Thoracic aorta (tissue), 2 donors: ENCODE measurements around the gene ABCC1. TPM values are rescaled to one million over a fixed set of nuclear protein-coding genes. Genes with fewer than 3 reads are reported as not detected.

Experiments used
- ATAC-seq: fragments of 150-250 bp; one replicate; pipeline ENCODE4 v1.8.0; 2017; ENCODE audit warnings: low read depth; ENCODE audit not compliant: insufficient number of reproducible peaks, low FRiP score
- DNase-seq: peaks from one replicate; pipeline ENCODE4 v3.0.0-alpha.2; 2020; ENCODE audit warnings: low spot score
- H3K27ac ChIP-seq, 2 donors: fragments of 200-600 bp; sonication (generic); 1 replicate in 1 of 2; 2 replicates in 1 of 2; pipeline ENCODE4 v1.5.1; 2016; ENCODE audit warnings: mild to moderate bottlenecking in 2 of 2, moderate library complexity in 2 of 2
- H3K27me3 ChIP-seq: fragments of 200-600 bp; sonication (generic); replicated peaks from 2 replicates; pipeline ENCODE4 v1.6.0; 2016; ENCODE audit warnings: mild to moderate bottlenecking; ENCODE audit not compliant: insufficient read depth
- H3K36me3 ChIP-seq: fragments of 200-600 bp; sonication (generic); one replicate; pipeline ENCODE4 v1.5.1; 2016
- H3K4me1 ChIP-seq, 2 donors: fragments of 200-600 bp; sonication (generic); 1 replicate in 1 of 2; 2 replicates in 1 of 2; pipeline versions ENCODE4 v1.5.1 to v1.6.0; 2016; ENCODE audit warnings: low read depth in 2 of 2, mild to moderate bottlenecking in 1 of 2; ENCODE audit not compliant: control insufficient read depth in 1 of 2
- H3K4me3 ChIP-seq: fragments of 200-600 bp; sonication (generic); 2 replicates; pipeline ENCODE4 v1.5.1; 2016; ENCODE audit warnings: mild to moderate bottlenecking
- H3K9me3 ChIP-seq: fragments of 200-600 bp; sonication (generic); 2 replicates; pipeline ENCODE4 v1.5.1; 2016
- CTCF ChIP-seq: fragments of 200-600 bp; sonication (generic); IDR thresholded peaks from one replicate; pipeline ENCODE4 v1.5.1; 2019; ENCODE audit warnings: antibody characterized with exemption
- total RNA-seq, 2 donors: library from RNA; depleted of rRNA; stranded (reverse); fragments of >200 nt; gene quantifications; one replicate each; pipeline versions ENCODE4 v1.1.0 to v1.2.3, GENCODE V29; 2016

The ABCC1 gene
- total RNA-seq, 2 donors from 2014 or later, result 89.2 to 94.9 TPM

GRCh38 chr16:16183562-16183961 lies 234.1 kb downstream of the ABCC1 start:
- H3K36me3 ChIP-seq, result no peaks in the 10 kb centered on the region
- DNase-seq (no peak), ATAC-seq (no peak)
- no peak for TF ChIP-seq CTCF
- no peaks in the 10 kb centered on the region for H3K4me1 ChIP-seq
- H3K4me3 ChIP-seq, result no peak overlapping the region
- H3K9me3 ChIP-seq, result no peaks in the 10 kb centered on the region
- no peaks in the 10 kb centered on the region for H3K27me3 ChIP-seq
- H3K27ac ChIP-seq, result no peak overlapping the region

- DNase-seq, result no peak
- no peak for ATAC-seq
- H3K4me3 ChIP-seq, result no peak overlapping the region
These were observed 235.2 kb downstream of the ABCC1 start for GRCh38 chr16:16184594-16184993.

GRCh38 chr16:16185095-16185494 lies 235.7 kb downstream of the ABCC1 start:
- Histone ChIP-seq H3K27ac (no peak overlapping the region), H3K9me3 (no peaks in the 10 kb centered on the region), H3K4me3 (no peak overlapping the region), H3K36me3 (no peaks in the 10 kb centered on the region), H3K27me3 (no peaks in the 10 kb centered on the region), H3K4me1 (no peaks in the 10 kb centered on the region)
- no peak for DNase-seq
- no peak for ATAC-seq
- no peak for TF ChIP-seq CTCF

More at GRCh38 chr16:16184594-16184993, 235.2 kb downstream of the ABCC1 start:
- no peak for TF ChIP-seq CTCF
- H3K36me3 ChIP-seq, result no peaks in the 10 kb centered on the region
- no peaks in the 10 kb centered on the region for H3K4me1 ChIP-seq
- no peaks in the 10 kb centered on the region for H3K27me3 ChIP-seq
- H3K27ac ChIP-seq, result no peak overlapping the region
- no peaks in the 10 kb centered on the region for H3K9me3 ChIP-seq

- ATAC-seq (no peak), DNase-seq (no peak)
- no peak for TF ChIP-seq CTCF
- Histone ChIP-seq H3K36me3 (no peaks in the 10 kb centered on the region), H3K4me3 (no peak overlapping the region), H3K27me3 (no peaks in the 10 kb centered on the region), H3K4me1 (no peaks in the 10 kb centered on the region), H3K27ac (no peak overlapping the region), H3K9me3 (no peaks in the 10 kb centered on the region)
These were observed 237.4 kb downstream of the ABCC1 start for GRCh38 chr16:16186820-16187219.

GRCh38 chr16:16188827-16189226 lies 239.4 kb downstream of the ABCC1 start:
- H3K36me3 ChIP-seq, result no peaks in the 10 kb centered on the region
- H3K27me3 ChIP-seq, result no peaks in the 10 kb centered on the region
- no peak overlapping the region for H3K4me3 ChIP-seq
- DNase-seq (no peak), ATAC-seq (no peak)
- H3K4me1 ChIP-seq, result no peaks in the 10 kb centered on the region
- H3K9me3 ChIP-seq, result no peaks in the 10 kb centered on the region
- no peak overlapping the region for H3K27ac ChIP-seq
- no peak for TF ChIP-seq CTCF
